Measurements from ENCODE around the gene DIO1. TPM values are rescaled to one million over a fixed set of nuclear protein-coding genes. Genes with fewer than 3 reads are reported as not detected.

DIO1 gene
- total RNA-seq, 1 donor from 2014 or later: not detected

Other genes with a start within 250 kb of the DIO1 start
- 2.7 TPM for gene GLIS1, start 155.0 kb upstream of the DIO1 start, total RNA-seq
- gene NDC1, start 55.9 kb upstream of the DIO1 start, total RNA-seq: 15.5 TPM
- 30.1 TPM for gene YIPF1, start 4.4 kb upstream of the DIO1 start, total RNA-seq
- gene IFT25, start 51.5 kb downstream of the DIO1 start, total RNA-seq: 37.3 TPM
- gene LRRC42, start 52.2 kb downstream of the DIO1 start, total RNA-seq: 24.8 TPM
- not detected for gene LDLRAD1, start 124.0 kb downstream of the DIO1 start, total RNA-seq
- 366 TPM for gene TMEM59, start 159.0 kb downstream of the DIO1 start, total RNA-seq
- gene TCEANC2, start 159.4 kb downstream of the DIO1 start, total RNA-seq: 6.7 TPM